ENCODE data around the gene LIPM.

- TF ChIP-seq, protein P1, sequence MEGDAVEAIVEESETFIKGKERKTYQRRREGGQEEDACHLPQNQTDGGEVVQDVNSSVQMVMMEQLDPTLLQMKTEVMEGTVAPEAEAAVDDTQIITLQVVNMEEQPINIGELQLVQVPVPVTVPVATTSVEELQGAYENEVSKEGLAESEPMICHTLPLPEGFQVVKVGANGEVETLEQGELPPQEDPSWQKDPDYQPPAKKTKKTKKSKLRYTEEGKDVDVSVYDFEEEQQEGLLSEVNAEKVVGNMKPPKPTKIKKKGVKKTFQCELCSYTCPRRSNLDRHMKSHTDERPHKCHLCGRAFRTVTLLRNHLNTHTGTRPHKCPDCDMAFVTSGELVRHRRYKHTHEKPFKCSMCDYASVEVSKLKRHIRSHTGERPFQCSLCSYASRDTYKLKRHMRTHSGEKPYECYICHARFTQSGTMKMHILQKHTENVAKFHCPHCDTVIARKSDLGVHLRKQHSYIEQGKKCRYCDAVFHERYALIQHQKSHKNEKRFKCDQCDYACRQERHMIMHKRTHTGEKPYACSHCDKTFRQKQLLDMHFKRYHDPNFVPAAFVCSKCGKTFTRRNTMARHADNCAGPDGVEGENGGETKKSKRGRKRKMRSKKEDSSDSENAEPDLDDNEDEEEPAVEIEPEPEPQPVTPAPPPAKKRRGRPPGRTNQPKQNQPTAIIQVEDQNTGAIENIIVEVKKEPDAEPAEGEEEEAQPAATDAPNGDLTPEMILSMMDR (optimal IDR thresholded peaks at IDR 0.05 in 1 of 3, IDR thresholded peaks at IDR 0.05 in 1 of 3, conservative IDR thresholded peaks at IDR 0.05 in 1 of 3; ENCODE audit: extremely low read depth in 1 of 3, insufficient read depth in 2 of 3, low read length in 3 of 3) = no peak
- no peak for TF ChIP-seq EZH2 (IDR thresholded peaks at IDR 0.05; ENCODE audit: low read length)
These were observed 21.3 kb upstream of the LIPM start for GRCh38 chr10:88781206-88781605.

Measured in keratinocyte (primary cell).